Heart right ventricle (tissue), 16 donors: ENCODE results near the gene PIGX. TPM values are rescaled to one million over a fixed set of nuclear protein-coding genes. Genes with fewer than 3 reads are reported as not detected.

Experiments used
- ATAC-seq, 8 donors: fragments of 200-7000 bp; cut with Tn5 transposase; one replicate each; pipeline ENCODE4 v1.9.1; 2020; ENCODE audit warnings: mild to moderate bottlenecking in 8 of 8, moderate library complexity in 8 of 8, moderate number of reproducible peaks in 1 of 8
- DNase-seq, 2 donors: peaks; one replicate each; pipeline ENCODE4 v3.0.0-alpha.2; 2020
- H3K27ac ChIP-seq, 10 donors: fragments of 200-600 bp; sonication (generic) in 2 of 10; one replicate each; pipeline versions ENCODE4 v1.5.0 to v1.8.0; 2020 to 2022; ENCODE audit warnings: mild to moderate bottlenecking in 3 of 10
- H3K27me3 ChIP-seq, 7 donors: fragments of 200-600 bp; one replicate each; pipeline ENCODE4 v1.8.0; 2021 to 2022; ENCODE audit warnings: mild to moderate bottlenecking in 2 of 7
- H3K36me3 ChIP-seq, 9 donors: fragments of 200-600 bp; sonication (generic) in 1 of 9; one replicate each; pipeline versions ENCODE4 v1.5.0 to v1.8.0; 2020 to 2022; ENCODE audit warnings: mild to moderate bottlenecking in 2 of 9
- H3K4me1 ChIP-seq, 9 donors: fragments of 200-600 bp; sonication (generic) in 1 of 9; one replicate each; pipeline versions ENCODE4 v1.5.0 to v1.8.0; 2020 to 2022; ENCODE audit warnings: mild to moderate bottlenecking in 4 of 9
- H3K4me3 ChIP-seq, 10 donors: fragments of 200-600 bp; sonication (generic) in 2 of 10; one replicate each; pipeline versions ENCODE4 v1.5.0 to v1.8.0; 2020 to 2022; ENCODE audit warnings: mild to moderate bottlenecking in 7 of 10, moderate library complexity in 2 of 10
- H3K9me3 ChIP-seq, 11 donors: fragments of 200-600 bp in 10 of 11; sonication (generic) in 2 of 11; one replicate each; pipeline versions ENCODE4 v1.5.0 to v1.8.0; 2013 to 2022; ENCODE audit warnings: mild to moderate bottlenecking in 2 of 11, control low read depth in 1 of 11, moderate library complexity in 1 of 11
- CTCF ChIP-seq, 9 donors: fragments of 200-600 bp; sonication (generic) in 2 of 9; IDR thresholded peaks; one replicate each; pipeline versions ENCODE4 v1.5.0 to v1.8.0; 2021 to 2022; ENCODE audit warnings: antibody characterized with exemption in 9 of 9, mild to moderate bottlenecking in 5 of 9, moderate library complexity in 1 of 9
- WGBS, 2 donors: extraction: QIAGEN DNeasy Blood & Tissue Kit; methylation state at CpG; one replicate each; pipeline ENCODE4 v1.1.7; 2013; ENCODE audit warnings: inconsistent platforms in 1 of 2; 5-methylcytosine and 5-hydroxymethylcytosine counted together
- intact Hi-C, 10 donors: fragments of 100-400 bp; cut with DNase I; formaldehyde crosslinking; loops; one replicate each; pipeline versions ENCODE4 v1.11.1 to v1.14.2; 2022
- polyA plus RNA-seq, 2 donors: library from polyadenylated mRNA; stranded (reverse); fragments of 200-250 nt; gene quantifications; one replicate each; pipeline ENCODE4 v1.2.3, GENCODE V29; 2013
- total RNA-seq, 10 donors: library from RNA; stranded (reverse); fragmentation: NEBNext Ultra II Directional in 3 of 10; extraction: Animal tissue kit (Norgen Biotek cat#: 25700) in 3 of 10; gene quantifications; one replicate each; pipeline versions ENCODE4 v1.2.1 to v1.2.4, GENCODE V29; 2021 to 2023
- donor health status: Arrhythmogenic right ventricular cardiomyopathy.
- donor health status: ischemic (EF 13 %, LVEDD 7.1; RV severe dilation, severe dysfunction).
- donor health status: healthy with polysubstance abuse.
- donor health status: DM: no; HTN: yes; CAD: no.
- donor health status: DM: no; HTN: no; CAD: no.
- donor health status: ischemic (EF 25% LVEDD 6.9; RV normal size, moderate dysfunction).
- donor health status: ischemic (EF 25% LVEDD 5.7; RV mildly dilated, moderate dysfunction).
- donor health status: healthy.
- donor health status: DM: yes; HTN: yes; CAD: no.
- donor health status: Ischemic cardiomyopathy.
- donor health status: ischemic (EF 35%, LVEDD 5.7; RV mildly dilated, moderate dysfunction).
- donor health status: nonischemic (EF 11% LVEDD 7.7; RV severe dilation, severe dysfunction).
- donor health status: DM: yes; HTN: yes; CAD: no.
- donor health status: PGD.
- donor health status: ischemic (EF 29% LVEDD 5.4; RV normal size, mild dysfunction).
- donor health status: nonischemic (EF 23%, LVEDD 6.1; RV moderate dilation, normal function).

PIGX gene
- total and polyA plus RNA-seq, 12 donors: 8.3 to 21.9 (median 16.3) TPM

DNA sequence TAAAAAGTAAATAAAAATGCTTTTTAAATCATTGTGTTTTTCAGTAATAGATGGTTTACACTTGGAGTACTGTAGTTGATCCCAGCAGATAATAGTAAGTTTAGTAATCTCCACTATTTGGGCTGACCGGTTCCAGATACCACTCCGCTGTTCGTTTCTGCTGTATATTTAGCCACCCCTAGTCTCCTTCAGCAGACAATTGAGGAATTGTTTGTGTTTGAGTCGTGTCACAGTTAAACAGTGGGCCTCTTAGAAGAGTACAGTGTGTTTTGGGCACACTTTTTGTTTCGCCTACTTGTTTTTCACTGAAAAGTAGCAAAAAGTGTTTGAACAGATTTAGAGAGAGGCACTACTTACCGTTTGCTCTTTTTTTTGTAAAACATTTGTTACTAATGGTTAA is 60.7 kb downstream of the PIGX start:
- TF ChIP-seq CTCF (IDR thresholded peaks at IDR 0.05): no peak
- intact Hi-C loops: no loop called here
- no peaks in the 10 kb centered on the region for H3K9me3 ChIP-seq
- DNase-seq (no peak), ATAC-seq (no peak)
- peaks cover 7 to 52% (median 33%) of the 10 kb centered on the region in 9 donors for H3K4me1 ChIP-seq
- peaks cover 0 to 17% (median 0%) of the 10 kb centered on the region in 9 donors for H3K36me3 ChIP-seq
- H3K4me3 ChIP-seq: no peak overlapping the region
- H3K27me3 ChIP-seq: no peaks in the 10 kb centered on the region
- peak overlapping the region in 1 of 10 donors; percentile 5 for H3K27ac ChIP-seq
- 69 to 72% methylated on average over 6 of the region's 6 CpGs for WGBS, 2 donors

DNA sequence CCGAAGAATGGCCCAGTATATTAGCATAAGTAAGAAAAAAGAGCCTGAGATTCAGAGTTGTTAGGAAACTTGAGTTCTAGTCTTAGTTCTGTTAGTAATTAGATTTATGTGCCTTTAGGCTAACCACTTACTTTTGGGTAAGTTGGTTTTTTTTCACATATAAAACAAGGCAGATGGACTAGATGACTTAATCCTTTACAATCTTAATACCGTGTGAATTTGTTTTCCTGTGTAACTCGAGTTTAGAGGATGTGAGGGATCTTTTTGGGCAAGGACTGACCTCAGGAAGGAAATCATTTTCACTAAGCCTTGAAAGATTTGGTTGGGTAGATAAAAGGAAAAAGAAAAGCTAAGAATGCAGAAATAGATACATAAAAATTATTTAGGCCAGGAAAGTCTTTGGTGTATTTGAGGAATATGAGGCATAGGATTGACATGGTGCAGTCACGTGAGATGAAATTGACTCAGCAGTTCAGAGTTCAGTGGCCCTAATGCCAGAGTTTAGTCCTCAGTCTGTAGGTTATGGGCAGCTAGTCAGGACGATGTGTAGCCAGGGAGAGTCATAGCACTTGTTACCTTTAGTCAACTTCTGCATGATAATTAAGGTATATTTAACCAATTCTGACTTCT is 62.1 kb downstream of the PIGX start:
- Histone ChIP-seq H3K4me3 (no peak overlapping the region), H3K4me1 (peaks cover 7 to 64% (median 37%) of the 10 kb centered on the region in 9 donors), H3K27ac (peak overlapping the region in 3 of 10 donors; percentile 1 to 59 (median 17)), H3K9me3 (no peaks in the 10 kb centered on the region), H3K27me3 (no peaks in the 10 kb centered on the region), H3K36me3 (peaks cover 0 to 7% (median 0%) of the 10 kb centered on the region in 9 donors)
- DNase-seq (no peak), ATAC-seq (peak in 5 of 8 donors; percentile 34 to 70 (median 41))
- WGBS, 2 donors: 50 to 63% methylated on average over 5 of the region's 5 CpGs
- intact Hi-C loops: no loop called here
- TF ChIP-seq CTCF (IDR thresholded peaks at IDR 0.05): no peak

- peaks cover 7 to 65% (median 37%) of the 10 kb centered on the region in 9 donors for H3K4me1 ChIP-seq
- TF ChIP-seq CTCF (IDR thresholded peaks at IDR 0.05): no peak
- peaks cover 0 to 2% (median 0%) of the 10 kb centered on the region in 11 donors for H3K9me3 ChIP-seq
- H3K36me3 ChIP-seq: peaks cover 0 to 13% (median 0%) of the 10 kb centered on the region in 9 donors
- H3K27ac ChIP-seq: peak overlapping the region in 2 of 10 donors; percentile 1 to 59
- no peak overlapping the region for H3K4me3 ChIP-seq
- DNase-seq (no peak), ATAC-seq (no peak)
- 93 to 94% methylated on average over 6 of the region's 6 CpGs for WGBS, 2 donors
- intact Hi-C loops: no loop called here
- H3K27me3 ChIP-seq: no peaks in the 10 kb centered on the region
These were observed 62.8 kb downstream of the PIGX start for GRCh38 chr3:196774848-196775422.

GRCh38 chr3:196775938-196776337 is 63.8 kb downstream of the PIGX start:
- DNase-seq (no peak), ATAC-seq (no peak)
- Histone ChIP-seq H3K36me3 (peaks cover 0 to 22% (median 0%) of the 10 kb centered on the region in 9 donors), H3K27ac (no peak overlapping the region), H3K9me3 (peaks cover 0 to 9% (median 0%) of the 10 kb centered on the region in 11 donors), H3K4me1 (peaks cover 7 to 65% (median 36%) of the 10 kb centered on the region in 9 donors), H3K4me3 (no peak overlapping the region), H3K27me3 (no peaks in the 10 kb centered on the region)
- intact Hi-C loops: no loop called here
- 87 to 89% methylated on average over 9 of the region's 9 CpGs for WGBS, 2 donors
- TF ChIP-seq CTCF (IDR thresholded peaks at IDR 0.05): no peak
